ENCODE results near the gene TYROBP.
A peak's percentile ranks its signal among the peaks of the same experiment; 100 is the strongest.
"Not testable (repeated sequence)": the region's sequence is repeated elsewhere in the genome, so short reads cannot be mapped to it uniquely, and the experiment has no call there.

Gene TYROBP

DNA sequence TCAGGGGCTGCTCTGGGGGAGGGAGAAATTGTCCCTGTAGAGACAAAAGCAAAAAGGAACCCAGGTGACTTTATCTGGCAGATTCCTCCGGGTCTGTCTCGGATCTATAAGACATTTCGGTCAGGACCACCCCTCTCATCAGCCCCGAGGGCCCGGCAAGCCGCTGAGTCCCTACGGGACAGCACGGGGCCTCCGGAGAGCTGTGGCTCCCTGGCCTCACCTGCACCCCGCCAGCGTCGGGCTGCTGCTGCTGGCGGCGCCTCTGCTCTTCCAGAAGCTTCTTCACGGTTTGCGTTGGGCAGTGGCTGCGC is 9.6 kb downstream of the TYROBP start:
- DNase-seq: no peak

DNA sequence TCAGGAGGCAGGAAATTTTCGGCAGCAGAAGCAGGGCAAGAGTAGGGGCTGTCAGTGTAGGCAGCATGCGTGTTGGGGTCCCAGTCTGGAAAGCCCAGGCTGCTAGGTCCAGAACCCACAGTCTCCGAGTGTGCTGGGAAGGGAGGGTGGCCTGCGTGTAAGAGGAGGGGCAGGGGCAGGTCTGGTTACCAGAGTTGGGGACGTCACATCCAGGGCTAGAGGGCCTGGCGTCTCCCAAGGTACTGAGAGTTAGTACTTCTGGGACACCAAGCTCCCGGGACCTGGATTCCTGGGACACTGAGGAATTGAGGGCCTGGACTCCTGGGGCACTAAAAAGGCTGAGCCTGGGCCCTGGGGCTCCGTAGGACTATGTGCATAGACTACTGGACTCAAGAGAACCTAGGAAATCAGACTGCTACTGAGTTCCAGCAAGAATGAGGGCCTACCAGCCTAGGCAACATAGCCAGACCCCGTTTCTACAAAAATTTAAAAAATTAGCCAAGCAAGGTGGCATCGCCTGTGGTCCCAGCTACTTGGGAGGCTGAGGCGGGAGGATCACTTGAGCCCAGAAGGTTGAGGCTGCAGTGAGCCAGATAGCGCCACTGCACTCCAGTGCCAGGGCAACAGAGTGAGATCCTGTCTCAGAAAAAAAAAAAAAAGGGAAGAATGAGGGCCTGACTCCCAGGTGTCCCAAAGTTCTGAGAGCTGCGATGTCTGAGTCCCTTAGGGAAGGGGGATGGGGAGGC is 10.2 kb downstream of the TYROBP start:
- DNase-seq: no peak

DNA sequence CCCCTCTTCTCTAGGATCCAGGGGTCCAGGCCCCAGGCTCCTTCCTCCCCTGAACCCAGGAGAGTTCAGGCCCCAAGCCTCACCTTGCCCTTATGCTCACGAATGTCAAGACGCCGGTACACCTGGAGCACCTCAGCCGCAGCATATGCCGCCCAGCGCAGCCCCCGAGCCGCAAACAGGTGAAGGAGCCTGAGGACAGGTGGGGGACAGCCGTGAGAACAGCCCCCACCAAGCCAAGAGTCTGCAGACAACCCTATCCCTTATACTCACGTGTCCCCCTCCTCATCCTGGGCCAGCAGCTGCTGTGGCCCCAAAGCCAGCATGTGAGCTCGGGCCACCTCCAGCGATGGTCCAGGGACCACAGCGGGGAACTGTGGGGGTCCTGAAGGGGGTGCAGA is 11.5 kb downstream of the TYROBP start:
- no peak for DNase-seq

DNA sequence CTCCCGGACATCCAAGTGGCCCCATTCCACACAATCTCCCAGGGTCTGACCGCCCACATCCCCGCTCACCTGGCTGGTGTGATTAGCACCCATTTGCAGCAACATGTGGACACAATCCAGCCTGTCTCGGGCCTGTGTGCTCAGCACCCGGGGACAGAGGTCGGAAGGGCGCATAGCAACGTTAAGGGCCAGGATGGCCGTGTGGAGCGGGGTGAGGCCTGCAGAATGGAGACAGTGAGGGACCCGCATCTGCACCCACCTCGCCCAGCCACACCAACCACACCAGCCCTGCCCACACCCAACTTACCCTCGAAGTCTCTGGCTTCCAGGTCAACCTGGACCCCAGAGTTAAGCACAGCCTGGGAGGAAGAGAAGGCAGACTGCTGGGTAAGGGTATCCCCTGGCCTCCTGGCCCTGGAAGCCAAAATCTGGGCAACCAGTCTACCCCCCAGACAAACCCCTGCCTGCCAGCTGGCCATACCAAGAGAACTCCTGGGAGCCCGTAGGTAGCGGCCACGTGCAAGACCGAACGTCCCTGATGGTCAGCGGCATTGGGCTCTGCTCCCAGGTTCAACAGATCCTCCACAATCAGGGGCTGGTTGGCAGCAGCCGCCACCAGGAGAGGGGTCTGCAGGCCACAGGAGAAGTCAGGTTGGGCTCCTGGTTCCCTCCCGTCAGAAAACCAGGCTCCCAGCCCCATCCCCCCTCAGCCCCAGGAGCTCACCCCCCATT is 12.0 kb downstream of the TYROBP start:
- no peak for DNase-seq

DNA sequence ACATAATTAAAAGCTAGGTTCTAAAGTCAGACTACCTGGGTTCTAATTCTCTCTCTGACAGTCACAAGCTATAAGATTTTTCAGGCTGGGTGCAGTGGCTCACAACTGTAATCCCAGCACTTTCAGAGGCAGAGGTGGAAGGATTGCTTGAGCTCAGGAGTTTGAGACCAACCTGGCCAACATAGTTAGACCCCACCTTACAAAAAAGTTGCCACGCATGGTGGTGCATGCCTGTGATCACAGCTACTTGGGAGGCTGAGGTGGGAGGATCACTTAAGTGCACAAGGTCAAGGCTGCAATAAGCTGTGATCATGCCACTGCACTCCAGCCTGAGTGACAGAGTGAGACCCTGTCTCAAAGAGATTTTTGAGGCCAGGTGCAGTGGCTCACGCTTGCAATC is 13.8 kb downstream of the TYROBP start:
- no peak for DNase-seq

DNA sequence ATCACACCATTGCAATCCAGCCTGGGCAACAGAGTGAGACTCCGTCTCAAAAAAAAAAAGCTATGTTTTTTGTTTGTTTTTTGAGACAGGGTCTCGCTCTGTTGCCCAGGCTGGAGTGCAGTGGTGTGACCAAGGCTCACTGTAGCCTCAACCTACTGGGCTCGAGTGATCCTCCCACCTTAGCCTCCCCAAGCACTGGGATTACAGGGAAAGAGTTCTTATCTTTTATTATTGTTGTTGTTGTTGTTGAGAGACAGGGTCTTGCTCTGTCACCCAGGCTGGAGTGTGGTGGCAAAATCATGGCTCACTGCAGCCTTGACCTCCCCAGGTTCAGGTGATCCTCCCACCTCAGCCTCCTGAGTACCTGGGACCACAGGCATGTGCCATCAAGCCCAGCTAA is 16.3 kb downstream of the TYROBP start:
- DNase-seq: not testable (repeated sequence)

DNA sequence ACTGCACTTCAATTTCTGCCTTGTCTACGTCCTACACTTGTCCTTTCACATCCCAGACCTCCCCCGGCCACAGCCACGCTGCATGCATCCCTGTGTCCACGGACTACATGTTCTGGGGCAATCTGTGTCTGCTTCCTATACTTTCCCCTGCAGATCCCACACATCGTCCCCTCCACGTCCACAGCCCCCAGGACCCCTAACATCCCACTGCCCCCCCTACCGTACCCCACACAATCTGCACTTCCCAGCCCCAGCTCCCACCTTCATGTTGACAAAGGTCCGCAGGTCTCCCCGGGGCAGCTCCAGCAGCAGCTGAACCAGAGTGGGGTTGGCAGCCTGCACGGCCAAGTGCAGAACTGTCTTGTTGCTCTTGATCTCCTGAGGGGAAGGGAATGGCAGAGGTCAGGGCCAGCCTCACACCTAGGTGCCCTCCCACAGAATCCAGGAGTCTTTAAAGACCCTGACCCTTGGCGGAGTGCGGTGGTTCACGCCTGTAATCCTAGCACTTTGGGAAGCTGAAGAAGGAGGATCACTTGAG is 17.9 kb downstream of the TYROBP start:
- no peak for DNase-seq

DNA sequence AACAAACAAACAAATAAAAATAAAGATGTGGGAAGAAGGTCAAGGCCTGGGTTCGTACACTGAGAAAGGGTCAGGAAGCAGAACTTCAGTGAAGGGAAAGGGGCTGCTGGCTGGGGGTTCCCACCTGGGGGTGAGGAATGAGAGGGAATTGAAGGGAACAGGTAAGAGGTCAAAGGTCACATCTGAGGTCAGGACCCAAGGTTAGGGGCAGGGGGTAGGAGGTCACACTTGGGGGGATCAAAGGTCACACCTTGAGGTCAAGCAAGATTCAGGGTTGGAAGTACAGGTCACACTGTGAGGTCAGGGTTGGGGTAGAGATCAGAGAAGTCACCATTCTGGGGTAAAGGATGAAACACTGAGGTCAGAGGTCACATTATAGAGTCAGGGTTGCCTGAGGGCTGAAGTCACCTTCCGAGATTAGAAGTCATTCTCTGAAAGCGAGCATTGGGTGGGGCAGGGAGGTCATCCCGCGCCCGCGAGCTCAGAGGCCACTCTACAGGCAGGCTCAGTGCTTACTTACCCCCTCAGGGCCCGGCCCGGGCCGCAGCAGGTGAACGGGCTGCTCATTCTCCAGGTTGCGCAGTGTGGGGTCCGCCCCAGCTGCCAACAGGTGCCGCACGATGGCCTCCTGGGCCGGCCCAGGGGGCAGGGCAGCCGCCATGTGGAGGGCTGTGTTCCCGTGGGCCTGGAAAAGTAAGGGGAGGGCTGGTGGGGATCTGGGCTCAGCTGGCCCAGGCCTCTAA is 18.6 kb downstream of the TYROBP start:
- DNase-seq: no peak

DNA sequence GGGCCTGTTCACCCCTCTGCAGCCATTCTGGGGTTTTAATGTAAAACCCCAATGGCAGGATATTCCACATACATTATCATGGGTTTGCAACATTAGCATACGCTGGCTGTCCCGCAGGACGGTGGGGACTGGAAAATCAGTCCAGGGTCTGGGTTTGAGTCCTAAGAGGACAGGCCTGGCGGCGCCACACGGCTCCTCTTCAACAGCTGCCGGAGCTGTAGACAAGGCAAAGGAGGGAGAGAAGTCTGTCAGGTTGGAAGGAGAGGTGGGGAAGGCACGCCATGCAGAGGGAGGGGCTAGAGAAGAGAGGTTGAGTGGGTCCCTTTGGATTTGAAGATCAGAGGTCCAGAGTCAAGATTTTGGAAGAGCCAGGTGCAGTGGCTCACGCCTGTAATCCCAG is 19.7 kb downstream of the TYROBP start:
- no peak for DNase-seq

DNA sequence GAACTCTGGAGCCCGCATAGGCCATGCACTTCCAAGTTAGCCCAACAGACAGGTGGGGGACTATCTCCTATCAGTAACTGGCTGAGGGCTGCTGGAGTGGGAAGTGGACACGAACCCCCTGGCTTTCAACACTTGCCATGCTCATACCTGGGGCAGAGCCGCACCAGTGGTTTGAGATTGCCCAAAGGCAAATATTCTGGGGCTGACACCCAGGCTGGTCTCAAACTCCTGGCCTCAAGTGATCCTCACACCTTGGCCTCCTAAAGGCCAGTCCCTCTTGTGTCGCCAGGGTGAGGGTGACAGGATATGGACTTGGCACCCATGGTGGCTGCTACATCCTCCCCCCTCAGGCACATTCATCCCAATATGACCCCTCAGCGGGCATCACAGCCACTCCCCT is 20.9 kb downstream of the TYROBP start:
- DNase-seq: no peak

DNA sequence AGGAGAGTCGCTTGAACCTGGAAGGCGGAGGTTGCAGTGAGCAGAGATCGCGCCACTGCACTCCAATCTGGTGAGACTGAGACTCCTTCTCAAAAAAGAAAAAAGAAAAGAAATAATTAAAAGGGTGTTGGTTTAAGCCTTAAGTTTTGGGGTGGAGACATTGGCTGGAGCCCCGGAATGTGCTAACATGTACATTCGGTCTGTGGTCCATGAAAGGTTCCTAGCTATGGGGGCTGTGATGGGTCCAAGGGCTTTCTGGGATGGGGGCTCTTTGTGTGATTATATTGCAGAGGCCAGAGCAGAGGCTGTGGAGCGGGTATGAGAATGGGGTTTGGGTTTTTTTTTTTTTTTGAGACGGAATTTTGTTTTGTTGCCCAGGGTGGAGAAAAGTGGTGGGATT is 22.2 kb downstream of the TYROBP start:
- no peak for DNase-seq

DNA sequence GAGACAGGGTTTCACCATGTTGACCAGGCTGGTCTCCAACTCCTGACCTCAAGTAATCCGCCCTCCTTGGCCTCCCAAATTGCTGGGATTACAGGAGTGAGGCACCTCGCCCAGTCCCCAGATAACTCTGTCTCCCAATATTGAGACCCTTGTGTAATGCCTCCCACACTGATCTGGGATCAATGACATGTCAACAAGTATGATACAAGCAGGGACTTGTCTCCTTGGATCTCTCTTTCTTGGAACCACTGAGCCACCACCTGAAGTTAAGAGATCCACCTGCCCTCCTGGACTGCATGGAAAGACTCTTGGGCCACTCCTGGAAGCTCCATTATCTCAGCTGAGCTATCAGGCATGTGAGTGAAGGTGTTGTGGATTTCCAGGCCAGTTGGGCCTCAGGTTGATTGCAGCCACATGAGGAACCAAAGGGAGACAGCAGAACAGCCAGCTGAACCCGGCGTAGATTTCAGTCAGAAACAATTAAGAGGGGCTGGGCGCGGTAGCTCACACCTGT is 22.8 kb downstream of the TYROBP start:
- no peak for DNase-seq

DNA sequence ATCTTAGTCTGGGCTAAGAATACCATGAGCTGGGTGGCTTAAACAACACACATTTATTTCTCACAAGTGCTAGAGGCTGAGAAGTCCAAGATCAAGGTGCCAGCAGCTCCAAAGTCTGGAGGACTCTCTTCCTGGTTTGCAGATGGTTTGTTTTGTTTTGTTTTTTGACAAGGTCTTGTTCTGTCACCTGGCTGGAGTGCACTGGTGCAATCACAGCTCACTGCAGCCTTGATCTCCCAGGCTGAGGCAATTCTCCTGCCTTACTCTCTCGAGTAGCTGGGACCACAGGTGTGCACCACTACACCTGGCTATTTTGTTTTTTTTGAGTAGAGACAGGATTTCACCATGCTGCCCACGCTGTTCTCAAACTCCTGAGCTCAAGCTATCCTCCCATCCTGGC is 24.2 kb downstream of the TYROBP start:
- no peak for DNase-seq

DNA sequence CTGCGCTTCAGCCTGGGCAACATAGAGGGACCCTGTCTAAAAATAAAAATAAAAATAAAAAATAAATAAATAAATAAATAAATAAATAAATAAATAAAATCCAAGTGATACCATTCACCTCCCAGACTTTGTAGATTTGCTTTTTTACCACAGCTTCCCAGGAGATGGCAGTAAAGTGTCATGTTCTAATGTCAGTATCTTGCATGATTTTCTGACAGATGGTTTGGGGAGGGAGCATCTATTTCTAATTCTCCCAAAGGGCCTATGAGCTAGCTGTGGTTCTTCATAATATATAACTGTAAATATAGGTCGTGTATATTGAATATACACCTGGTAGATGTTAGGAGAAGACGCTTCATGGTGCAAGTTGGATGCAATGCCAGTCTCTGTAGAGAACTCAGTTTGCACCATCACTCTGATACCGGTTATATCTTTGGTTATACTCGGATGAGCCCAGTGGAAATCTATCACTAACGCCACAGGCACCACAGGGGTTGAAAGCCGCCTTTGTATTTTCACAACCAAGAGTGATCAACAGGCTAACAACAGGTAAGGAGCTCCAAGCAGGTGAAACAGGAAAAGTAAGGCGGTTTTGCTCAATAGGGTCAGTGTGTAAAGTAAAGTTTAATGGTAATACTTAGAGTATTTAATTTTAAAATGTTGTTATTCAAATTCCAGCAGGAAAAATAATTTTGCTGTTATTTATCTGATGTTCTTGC is 25.8 kb downstream of the TYROBP start:
- DNase-seq: peak; percentile 48

DNA sequence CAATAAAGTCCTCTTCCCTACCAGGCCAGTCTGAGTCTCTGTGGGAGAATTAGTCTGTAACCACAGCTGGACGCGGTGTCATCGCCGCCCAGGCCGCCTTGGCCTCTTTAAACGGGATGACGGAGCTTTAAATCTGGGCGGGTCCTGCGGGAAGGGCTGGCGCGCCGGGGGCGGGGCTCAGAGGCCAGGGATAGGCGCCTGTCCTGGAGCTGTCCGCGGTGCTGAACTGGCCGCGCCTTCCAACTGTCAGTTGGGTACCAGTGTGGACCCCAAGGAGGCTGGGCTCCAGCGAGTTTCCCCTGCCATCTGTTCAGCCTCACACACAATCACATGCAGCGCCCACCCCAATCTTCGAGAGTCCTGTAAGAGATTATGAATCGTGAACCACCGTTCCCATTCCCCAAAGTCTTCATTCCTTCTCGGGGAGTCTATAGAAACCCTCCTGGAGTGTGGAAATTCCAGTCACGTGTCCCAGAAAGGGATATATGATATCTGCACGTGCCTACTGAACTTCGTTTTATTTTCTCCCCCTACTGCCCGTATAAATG is 28.3 kb downstream of the TYROBP start:
- DNase-seq: peak; percentile 34

DNA sequence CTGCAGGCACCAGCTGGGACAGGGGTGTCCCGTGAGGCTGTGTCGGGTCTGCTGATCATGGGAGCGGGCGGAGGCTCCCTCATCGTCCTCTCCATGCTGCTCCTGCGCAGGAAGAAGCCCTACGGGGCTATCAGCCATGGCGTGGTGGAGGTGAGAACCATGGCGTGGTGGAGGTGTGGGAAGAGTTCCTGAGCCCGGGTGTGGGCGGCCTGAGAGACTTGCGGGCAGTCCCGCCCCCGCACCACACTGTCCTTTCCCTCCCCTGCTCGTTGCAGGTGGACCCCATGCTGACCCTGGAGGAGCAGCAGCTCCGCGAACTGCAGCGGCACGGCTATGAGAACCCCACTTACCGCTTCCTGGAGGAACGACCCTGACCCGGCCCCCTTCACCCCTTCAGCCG is 29.0 kb downstream of the TYROBP start:
- DNase-seq: no peak

DNA sequence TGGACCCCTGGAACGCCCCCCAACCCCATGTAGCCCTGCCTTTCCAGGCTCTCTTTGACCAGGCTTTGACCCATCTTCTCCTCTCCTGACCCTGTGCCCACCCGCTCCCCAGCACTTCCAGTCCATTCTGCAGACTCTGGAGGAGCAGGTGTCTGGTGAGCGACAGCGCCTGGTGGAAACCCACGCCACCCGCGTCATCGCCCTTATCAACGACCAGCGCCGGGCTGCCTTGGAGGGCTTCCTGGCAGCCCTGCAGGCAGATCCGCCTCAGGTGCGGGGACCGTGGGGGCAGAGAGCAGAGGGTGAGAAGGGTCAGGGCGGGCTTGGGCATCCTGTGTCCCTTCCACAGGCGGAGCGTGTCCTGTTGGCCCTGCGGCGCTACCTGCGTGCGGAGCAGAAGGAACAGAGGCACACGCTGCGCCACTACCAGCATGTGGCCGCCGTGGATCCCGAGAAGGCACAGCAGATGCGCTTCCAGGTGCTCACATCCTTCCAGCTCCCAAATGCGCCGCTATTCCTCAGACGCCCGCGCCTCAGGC is 33.6 kb downstream of the TYROBP start:
- no peak for DNase-seq

DNA sequence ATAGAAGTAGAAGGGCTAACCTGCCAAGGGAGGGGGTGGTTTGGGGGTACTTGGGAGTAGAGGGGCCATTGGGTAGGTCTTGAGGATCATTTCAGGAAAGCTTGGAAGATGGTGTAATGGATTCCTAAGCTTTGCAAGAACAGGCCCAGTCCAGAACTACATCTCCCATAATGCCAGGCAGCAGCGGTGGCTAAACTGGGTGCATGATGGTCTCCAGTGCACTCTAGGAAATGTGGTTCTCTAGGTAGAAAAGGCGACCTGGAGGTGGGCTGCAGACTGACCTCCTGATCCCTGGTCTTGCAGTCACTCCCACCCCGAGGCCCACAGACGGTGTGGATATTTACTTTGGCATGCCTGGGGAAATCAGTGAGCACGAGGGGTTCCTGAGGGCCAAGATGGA is 35.9 kb downstream of the TYROBP start:
- DNase-seq: no peak

DNA sequence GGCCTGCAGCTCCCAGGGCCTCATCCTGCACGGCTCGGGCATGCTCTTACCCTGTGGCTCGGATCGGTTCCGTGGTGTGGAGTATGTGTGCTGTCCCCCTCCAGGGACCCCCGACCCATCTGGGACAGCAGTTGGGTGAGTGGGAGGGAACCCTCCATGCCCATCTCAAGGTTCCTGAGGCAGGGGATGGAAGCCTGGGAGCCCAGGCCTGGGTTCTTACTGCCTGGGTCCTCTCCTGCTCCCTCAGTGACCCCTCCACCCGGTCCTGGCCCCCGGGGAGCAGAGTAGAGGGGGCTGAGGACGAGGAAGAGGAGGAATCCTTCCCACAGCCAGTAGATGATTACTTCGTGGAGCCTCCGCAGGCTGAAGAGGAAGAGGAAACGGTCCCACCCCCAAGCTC is 36.5 kb downstream of the TYROBP start:
- DNase-seq: no peak

DNA sequence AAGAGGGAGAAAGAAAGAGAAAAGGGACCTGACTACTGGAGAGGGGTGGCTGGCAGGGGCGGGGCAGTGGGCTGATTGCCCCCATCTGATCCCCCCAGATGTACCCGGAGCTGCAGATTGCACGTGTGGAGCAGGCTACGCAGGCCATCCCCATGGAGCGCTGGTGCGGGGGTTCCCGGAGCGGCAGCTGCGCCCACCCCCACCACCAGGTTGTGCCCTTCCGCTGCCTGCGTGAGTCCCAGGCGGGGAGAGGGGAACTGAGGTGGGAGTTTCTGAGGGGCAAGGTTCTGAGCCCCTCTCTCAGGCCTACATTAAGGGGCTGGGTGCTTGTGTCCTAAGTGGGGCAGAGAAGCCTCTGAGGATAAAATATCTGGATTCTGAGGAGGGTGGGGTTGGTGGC is 37.3 kb downstream of the TYROBP start:
- no peak for DNase-seq

DNA sequence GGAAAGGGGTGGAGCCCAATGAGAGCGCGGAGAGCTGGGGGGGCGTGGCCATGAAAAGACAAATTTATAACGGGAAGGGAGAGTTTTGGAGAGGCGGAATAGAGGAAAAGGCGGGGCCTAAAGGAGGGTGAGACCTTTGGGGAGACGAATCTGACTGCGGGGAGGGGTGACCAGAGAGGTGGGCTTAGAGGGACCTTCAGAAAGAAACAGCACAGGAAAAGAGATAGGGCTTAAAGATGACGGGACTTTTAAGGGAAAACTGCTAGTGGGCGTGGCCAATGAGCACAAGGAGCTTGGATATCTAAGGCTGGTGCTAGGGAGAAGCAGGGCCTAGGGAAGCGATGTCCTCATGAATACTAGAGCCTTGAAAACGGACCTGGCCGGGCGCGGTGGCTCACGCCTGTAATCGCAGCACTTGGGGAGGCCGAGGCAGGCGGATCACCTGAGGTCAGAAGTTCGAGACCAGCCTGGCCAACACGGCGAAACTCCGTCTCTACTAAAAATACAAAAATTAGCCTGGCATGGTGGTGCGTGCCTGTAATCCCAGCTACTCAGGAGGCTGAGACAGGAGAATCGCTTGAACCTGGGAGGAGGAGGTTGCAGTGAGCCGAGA is 37.9 kb downstream of the TYROBP start:
- not testable (repeated sequence) for DNase-seq
